ENCODE measurements around the gene ZNF70.

- TF ChIP-seq, protein P1, sequence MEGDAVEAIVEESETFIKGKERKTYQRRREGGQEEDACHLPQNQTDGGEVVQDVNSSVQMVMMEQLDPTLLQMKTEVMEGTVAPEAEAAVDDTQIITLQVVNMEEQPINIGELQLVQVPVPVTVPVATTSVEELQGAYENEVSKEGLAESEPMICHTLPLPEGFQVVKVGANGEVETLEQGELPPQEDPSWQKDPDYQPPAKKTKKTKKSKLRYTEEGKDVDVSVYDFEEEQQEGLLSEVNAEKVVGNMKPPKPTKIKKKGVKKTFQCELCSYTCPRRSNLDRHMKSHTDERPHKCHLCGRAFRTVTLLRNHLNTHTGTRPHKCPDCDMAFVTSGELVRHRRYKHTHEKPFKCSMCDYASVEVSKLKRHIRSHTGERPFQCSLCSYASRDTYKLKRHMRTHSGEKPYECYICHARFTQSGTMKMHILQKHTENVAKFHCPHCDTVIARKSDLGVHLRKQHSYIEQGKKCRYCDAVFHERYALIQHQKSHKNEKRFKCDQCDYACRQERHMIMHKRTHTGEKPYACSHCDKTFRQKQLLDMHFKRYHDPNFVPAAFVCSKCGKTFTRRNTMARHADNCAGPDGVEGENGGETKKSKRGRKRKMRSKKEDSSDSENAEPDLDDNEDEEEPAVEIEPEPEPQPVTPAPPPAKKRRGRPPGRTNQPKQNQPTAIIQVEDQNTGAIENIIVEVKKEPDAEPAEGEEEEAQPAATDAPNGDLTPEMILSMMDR (conservative IDR thresholded peaks at IDR 0.05): no peak
- TF ChIP-seq EZH2 (IDR thresholded peaks at IDR 0.05; ENCODE audit: low read depth): no peak
These were observed 3.5 kb upstream of the ZNF70 start, which contains the start of gene VPREB3 for GRCh38 chr22:23754220-23754919.

Measured in PC-9 (cell line).